Keratinocyte (primary cell): ENCODE measurements around the gene JAK3. TPM values are rescaled to one million over a fixed set of nuclear protein-coding genes. Genes with fewer than 3 reads are reported as not detected.
"Not testable (repeated sequence)": the region's sequence is repeated elsewhere in the genome, so short reads cannot be mapped to it uniquely, and the experiment has no call there.

Experiments
- DNase-seq: peaks from one replicate; pipeline ENCODE4 v3.0.0-alpha.2; 2011; ENCODE audit warnings: low read depth, missing footprints, low spot score
- FAIRE-seq: peaks from 2 replicates; lab custom pipeline; 2011; peaks lifted over from hg19 to GRCh38; lab: Jason Lieb, UNC
- H2AFZ ChIP-seq: 2 replicates; pipeline ENCODE4 v1.6.0; 2012; ENCODE audit warnings: low read length, control low read depth, inconsistent platforms; ENCODE audit not compliant: control insufficient read depth
- H3K27ac ChIP-seq: 2 replicates; pipeline ENCODE4 v1.5.1; 2011; ENCODE audit warnings: low read length; ENCODE audit not compliant: control insufficient read depth, insufficient read depth
- H3K27me3 ChIP-seq: 3 replicates; pipeline ENCODE4 v1.6.0; 2011; ENCODE audit warnings: low read length; ENCODE audit not compliant: control insufficient read depth, insufficient read depth; ENCODE audit errors: extremely low read depth
- H3K36me3 ChIP-seq, 2 experiments: 2 replicates in 1 of 2; 3 replicates in 1 of 2; pipeline ENCODE4 v1.5.1; 2011; ENCODE audit warnings: low read length in 2 of 2, mild to moderate bottlenecking in 1 of 2; ENCODE audit not compliant: control insufficient read depth in 2 of 2, insufficient read depth in 2 of 2; ENCODE audit errors: extremely low read depth in 1 of 2
- H3K4me1 ChIP-seq: 3 replicates; pipeline ENCODE4 v1.5.1; 2011; ENCODE audit warnings: low read length; ENCODE audit not compliant: control insufficient read depth, insufficient read depth; ENCODE audit errors: extremely low read depth
- H3K4me2 ChIP-seq: 3 replicates; pipeline ENCODE4 v1.6.0; 2011; ENCODE audit warnings: low read depth, low read length; ENCODE audit not compliant: control insufficient read depth, insufficient read depth; ENCODE audit errors: extremely low read depth
- H3K4me3 ChIP-seq, 3 experiments: fragments of 200-600 bp in 1 of 3; sonication (generic) in 1 of 3; 2 replicates in 2 of 3; 3 replicates in 1 of 3; pipeline ENCODE4 v1.5.1; 2011 to 2016; ENCODE audit warnings: low read length in 3 of 3, mild to moderate bottlenecking in 3 of 3, control low read depth in 2 of 3, inconsistent platforms in 1 of 3, low read depth in 1 of 3, mixed read lengths in 1 of 3, mixed run types in 1 of 3, moderate library complexity in 1 of 3; ENCODE audit not compliant: control insufficient read depth in 2 of 3, insufficient read depth in 2 of 3; ENCODE audit errors: extremely low read depth in 1 of 3
- H3K79me2 ChIP-seq: 2 replicates; pipeline ENCODE4 v1.6.0; 2012; ENCODE audit warnings: low read length; ENCODE audit not compliant: control insufficient read depth, insufficient read depth
- H3K9ac ChIP-seq: 3 replicates; pipeline ENCODE4 v1.6.0; 2011; ENCODE audit warnings: low read length; ENCODE audit not compliant: control insufficient read depth, insufficient read depth; ENCODE audit errors: extremely low read depth
- H3K9me1 ChIP-seq: 3 replicates; pipeline ENCODE4 v1.6.0; 2011; ENCODE audit warnings: low read length; ENCODE audit not compliant: control insufficient read depth, insufficient read depth; ENCODE audit errors: extremely low read depth
- H3K9me3 ChIP-seq: 2 replicates; pipeline ENCODE4 v1.5.1; 2012; ENCODE audit warnings: low read depth, low read length; ENCODE audit not compliant: control insufficient read depth
- H4K20me1 ChIP-seq: 3 replicates; pipeline ENCODE4 v1.6.0; 2011; ENCODE audit warnings: low read length; ENCODE audit not compliant: control insufficient read depth, insufficient read depth; ENCODE audit errors: extremely low read depth
- CTCF ChIP-seq, 3 experiments: IDR thresholded peaks in 1 of 3; conservative IDR thresholded peaks in 1 of 3; optimal IDR thresholded peaks in 1 of 3; 2 replicates in 2 of 3; 3 replicates in 1 of 3; pipeline versions ENCODE3 to v1.5.1; 2011; ENCODE audit warnings: low read length in 3 of 3, mild to moderate bottlenecking in 3 of 3, moderate library complexity in 2 of 3, control low read depth in 1 of 3, inconsistent platforms in 1 of 3; ENCODE audit not compliant: insufficient read depth in 2 of 3; ENCODE audit errors: extremely low read depth in 1 of 3
- EZH2 ChIP-seq: IDR thresholded peaks from one replicate; pipeline ENCODE4 v1.6.1; 2012; ENCODE audit warnings: inconsistent platforms, mild to moderate bottlenecking, low read length, moderate library complexity
- dilution Hi-C: fragments of 300-500 bp; cut with MboI; formaldehyde crosslinking; loops from one replicate; pipeline ENCODE4 v1.7.0; 2020; ENCODE audit warnings: low sequenced_read_pairs; ENCODE audit not compliant: extremely low pct_ligation_motif_present
- polyA plus RNA-seq, 5 experiments: library from polyadenylated mRNA; depleted of rRNA in 3 of 5; stranded (reverse) in 3 of 5; stranded (forward) in 1 of 5; unstranded in 1 of 5; fragments of >200 nt; gene quantifications; 1 replicate in 1 of 5; 2 replicates in 3 of 5; 3 replicates in 1 of 5; pipeline versions ENCODE4 v1.2.1 to v1.2.3, GENCODE V29; 2011 to 2012; ENCODE audit warnings: missing spikeins in 2 of 5, low read depth in 1 of 5, low replicate concordance in 1 of 5

JAK3 gene
- polyA plus RNA-seq, 1 donor (not counting 4 experiments of a cell fraction or from before 2014, with no cell fraction given) = 0.37 TPM

- H3K9ac ChIP-seq = peak overlapping the region; percentile 22
- no peaks in the 10 kb centered on the region for H4K20me1 ChIP-seq
- H3K4me1 ChIP-seq = peaks cover 3% of the 10 kb centered on the region
- FAIRE-seq = no peak
- no peaks in the 10 kb centered on the region for H3K9me3 ChIP-seq
- no peaks in the 10 kb centered on the region for H3K36me3 ChIP-seq
- H3K27ac ChIP-seq = no peak overlapping the region
- no peak for DNase-seq
- H3K79me2 ChIP-seq = no peaks in the 10 kb centered on the region
- H3K4me2 ChIP-seq = peak overlapping the region; percentile 64
- no peaks in the 10 kb centered on the region for H3K9me1 ChIP-seq
- H3K4me3 ChIP-seq = peak overlapping the region; percentile 32 to 37 (median 37)
- H3K27me3 ChIP-seq = peaks cover 5% of the 10 kb centered on the region
- H2AFZ ChIP-seq = peak overlapping the region; percentile 70
- dilution Hi-C loops = no loop called here
- no peak for TF ChIP-seq CTCF (optimal IDR thresholded peaks at IDR 0.05 in 1 of 3, IDR thresholded peaks at IDR 0.05 in 1 of 3, conservative IDR thresholded peaks at IDR 0.05 in 1 of 3; ENCODE audit: extremely low read depth in 1 of 3, insufficient read depth in 2 of 3, low read length in 3 of 3)
- TF ChIP-seq EZH2 = no peak
Observed at GRCh38 chr19:17778251-17778967, 69.4 kb downstream of the JAK3 start.

GRCh38 chr19:17777840-17778239 lies 69.9 kb downstream of the JAK3 start:
- H3K27me3 ChIP-seq, H3K9me1 ChIP-seq, dilution Hi-C loops, H4K20me1 ChIP-seq, FAIRE-seq, H3K9ac ChIP-seq, H3K36me3 ChIP-seq, DNase-seq, H3K4me3 ChIP-seq, H3K4me2 ChIP-seq, H2AFZ ChIP-seq, H3K79me2 ChIP-seq, H3K9me3 ChIP-seq, H3K4me1 ChIP-seq, H3K27ac ChIP-seq: not testable (repeated sequence)
